HG03175 (cell line): ENCODE data around the gene CYP11A1.

Source experiments
- ATAC-seq: cut with Tn5 transposase; IDR thresholded peaks from one replicate; pipeline ENCODE4 v1.9.1; 2021; ENCODE audit warnings: mild to moderate bottlenecking, moderate library complexity; ENCODE audit not compliant: unreplicated experiment

CYP11A1 gene

DNA sequence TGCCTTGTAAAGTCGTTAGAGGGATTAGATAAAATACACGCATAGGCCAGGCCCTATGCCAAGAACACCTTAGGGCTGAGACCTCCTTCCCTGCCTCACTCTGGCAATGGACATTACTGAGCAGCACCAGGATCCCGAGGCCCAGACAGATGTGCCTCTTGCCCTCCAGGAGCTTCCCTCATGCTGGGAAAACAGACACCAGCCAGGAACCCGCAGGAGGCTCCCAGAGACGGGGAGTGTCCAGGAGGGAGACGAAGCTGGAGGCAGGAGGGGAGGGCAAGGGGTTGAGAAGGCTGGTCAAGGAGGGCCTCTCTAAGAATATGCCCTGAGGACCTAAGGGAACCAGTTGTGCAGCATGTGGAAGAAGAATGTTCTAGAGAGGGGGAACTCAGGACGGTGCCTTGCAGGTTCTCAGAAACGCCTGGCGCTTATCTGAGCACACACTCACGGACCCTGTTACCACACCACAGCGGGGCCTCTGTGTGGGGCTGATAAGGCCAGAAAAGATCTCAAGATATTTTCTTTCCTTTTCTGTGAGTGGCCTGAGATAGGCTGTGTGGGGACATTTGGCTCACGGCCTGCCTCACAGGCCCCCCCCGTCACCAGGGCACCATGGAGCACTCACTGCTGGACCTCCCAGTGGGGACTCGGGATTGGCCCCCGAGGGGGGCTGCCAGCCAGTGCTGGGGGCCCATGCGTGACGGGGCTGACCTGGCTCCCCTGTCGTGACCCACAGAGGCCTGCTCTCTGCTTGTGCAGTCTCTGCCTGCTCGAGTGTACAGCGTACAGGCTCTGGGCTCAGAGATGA lies 22.0 kb upstream of the CYP11A1 start:
- ATAC-seq = no peak

DNA sequence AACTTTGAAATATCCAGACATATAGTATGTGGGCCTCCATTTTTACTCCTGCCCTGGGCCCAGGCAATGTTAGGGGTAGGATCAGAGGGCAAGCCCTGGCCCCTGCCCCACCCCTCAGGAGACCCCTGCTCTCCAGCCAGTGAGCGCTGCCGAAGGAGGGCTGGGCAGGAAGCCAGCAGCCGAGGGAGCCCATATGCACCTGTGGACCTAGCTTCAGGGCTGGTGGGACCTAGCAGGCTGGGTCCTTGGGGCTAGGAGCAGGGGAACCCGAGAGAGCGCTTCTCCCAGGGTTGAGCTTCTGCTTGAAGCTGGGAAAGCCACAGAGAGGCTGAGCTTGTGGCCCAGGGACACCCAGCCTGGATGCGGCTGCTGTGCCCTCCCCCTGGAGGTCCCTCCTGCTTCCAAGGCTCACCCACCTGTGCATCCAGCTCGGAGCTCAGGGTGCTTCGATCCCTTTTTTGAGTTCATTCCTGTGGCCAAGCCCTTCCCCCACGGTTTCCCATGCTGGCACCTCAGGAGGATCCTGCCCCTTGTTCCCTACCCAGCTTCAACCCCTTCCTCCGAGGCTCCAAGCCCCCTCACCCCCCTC lies 21.0 kb upstream of the CYP11A1 start:
- ATAC-seq = no peak

DNA sequence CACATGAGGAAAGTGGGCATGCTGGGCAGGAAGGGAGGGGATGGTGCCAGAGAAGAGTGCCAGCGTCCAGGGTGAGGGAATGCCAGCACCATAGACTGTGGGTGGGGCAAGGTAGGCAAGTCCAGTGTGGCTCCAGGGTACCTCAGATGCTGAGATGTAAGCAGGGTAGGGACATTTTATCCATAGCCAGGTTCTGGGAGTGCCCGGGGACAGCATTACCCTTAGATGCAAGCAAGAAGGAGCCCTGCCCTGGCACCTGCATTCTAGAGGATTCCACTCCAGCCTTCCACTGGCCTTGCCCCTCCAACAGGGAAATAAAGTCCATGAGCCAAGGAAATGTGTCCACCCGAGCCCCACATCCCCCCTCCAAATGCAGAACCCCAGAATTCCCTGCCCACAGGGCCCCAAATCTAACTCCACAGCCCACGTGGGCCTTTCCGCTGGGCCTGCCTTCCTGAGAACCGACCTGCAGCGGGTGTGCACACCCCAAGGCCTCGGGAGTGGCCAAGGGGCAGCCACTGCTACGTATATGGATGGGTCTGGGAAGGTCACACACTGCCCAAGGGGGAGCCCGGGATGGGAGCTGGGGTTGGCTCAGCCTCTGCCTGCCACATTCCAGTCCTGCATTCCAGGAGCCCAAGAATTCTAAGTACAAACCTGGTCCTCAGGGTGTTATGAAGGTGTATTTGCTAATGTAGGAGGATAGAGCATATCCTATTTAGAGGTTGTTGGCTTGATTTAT lies 20.3 kb upstream of the CYP11A1 start:
- ATAC-seq = no peak

DNA sequence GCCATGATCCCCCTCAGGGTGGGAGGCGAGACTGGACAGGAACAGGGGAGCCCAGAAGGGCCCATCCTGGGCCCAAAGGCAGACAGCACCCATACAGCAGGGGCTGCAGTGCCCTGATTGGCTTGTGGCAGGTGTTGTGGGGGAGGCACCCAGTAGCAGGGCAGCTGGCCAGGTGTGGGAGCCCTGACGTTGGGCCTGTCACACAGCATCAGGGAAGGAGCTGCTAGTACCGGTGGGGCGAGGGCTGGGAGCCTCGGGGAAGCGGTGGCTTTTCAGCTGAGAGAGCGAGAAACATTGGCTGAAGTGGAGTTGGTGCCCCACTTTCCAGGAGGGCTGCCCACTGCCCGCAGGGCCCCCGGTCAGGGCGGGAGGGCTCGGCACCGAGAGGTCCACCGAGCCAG lies 19.7 kb upstream of the CYP11A1 start:
- ATAC-seq = no peak

DNA sequence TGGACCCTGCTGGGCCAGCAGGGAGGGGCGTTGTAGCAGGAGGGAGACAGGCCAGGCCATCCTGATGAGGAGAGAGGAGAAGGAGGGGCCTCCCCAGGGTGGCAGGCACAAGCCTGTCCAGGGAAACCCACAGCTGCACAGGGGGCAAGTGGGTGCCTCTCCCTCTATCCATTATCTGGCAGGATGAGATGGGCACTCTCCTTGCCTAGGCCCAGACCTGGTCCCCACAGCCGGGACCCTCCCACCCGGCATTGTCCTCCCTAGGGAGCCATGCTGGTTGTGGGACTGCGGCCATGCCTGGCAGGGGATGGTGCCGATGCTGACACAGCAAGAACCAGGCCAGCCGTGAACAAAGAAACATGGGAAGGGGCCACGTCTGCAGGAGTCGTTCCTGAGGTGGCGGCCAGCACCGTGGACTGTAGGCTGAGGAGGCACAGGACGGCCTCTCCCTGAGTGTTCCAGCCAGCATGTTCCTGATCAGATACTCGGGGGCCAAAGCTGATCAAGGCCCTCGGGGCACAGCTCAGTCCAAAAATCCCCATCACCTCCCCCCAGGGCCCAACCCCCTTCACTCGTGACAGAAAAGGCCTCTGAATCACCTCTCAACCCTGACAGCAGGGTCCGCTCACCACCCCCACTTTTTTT lies 19.2 kb upstream of the CYP11A1 start:
- no peak for ATAC-seq

DNA sequence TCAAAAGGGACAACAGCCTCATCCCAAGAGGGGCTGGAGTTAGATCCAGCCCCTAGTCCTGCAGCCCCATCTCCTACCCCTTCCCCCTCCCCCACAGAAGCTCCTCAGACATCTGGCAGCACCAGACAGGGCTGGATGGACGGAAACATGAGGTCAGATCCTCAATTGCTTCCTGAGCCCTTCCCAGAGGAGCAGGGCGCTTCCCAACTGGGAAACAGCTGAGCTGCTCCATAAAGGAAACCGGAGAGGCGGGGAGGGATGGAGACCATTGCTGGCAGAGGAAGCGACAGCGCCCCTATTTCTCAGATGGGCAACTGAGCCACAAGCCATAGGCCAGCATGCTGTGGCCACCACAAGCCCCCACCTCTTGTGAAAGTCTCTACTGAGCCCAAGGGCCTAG lies 18.3 kb upstream of the CYP11A1 start:
- ATAC-seq = no peak

DNA sequence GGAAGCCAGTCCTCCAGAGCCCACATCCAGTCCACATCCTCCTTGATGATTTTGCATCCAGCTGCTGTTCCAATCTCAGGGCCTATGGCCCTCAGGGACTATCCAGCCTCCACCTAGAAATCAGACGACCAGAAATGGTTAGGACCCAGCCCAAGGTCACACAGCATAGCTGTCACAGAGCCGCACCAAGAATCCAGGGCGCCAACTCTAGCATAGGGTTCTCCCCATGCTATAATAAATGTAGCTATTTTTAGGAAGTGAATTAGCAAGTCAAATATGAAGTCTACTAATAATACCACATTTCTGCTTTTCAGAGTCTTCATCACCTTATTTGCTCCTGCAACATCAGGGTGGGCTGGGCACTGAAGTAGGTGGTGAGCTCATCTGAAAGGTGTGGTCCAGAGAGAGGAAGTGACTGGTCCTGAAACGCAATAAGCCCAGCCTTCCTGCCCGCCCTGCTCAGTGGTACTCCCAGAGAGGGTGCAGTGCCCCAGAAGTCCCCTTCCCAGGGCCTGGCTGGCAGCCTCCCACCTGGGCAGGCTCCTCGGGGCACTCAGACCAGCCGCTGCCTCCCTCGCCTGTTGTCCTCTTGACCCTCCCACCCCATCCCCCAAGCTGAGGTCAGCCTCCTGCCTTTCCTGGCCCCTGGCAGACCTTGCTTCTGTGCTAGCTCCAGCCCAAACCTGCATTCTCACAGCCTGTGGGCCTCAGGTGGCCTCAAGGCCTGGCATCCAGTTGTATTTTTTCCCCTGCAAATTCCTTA lies 17.6 kb upstream of the CYP11A1 start:
- peak; percentile 63 for ATAC-seq

DNA sequence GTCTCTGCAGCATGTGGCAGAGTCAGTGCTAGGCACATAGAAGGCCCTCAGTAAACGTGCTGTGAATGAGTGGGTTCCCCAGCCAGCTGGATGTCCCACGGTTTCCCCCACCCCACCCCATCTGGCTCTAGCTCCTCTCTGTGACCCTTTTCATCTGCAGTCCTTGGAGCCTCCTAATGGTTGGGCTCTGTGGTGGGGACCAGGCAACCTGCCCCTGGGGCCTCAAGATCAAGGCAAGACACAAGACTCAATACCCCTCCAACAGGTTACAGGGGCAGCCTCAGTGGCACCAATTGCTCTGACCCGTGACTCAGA lies 17.1 kb upstream of the CYP11A1 start:
- no peak for ATAC-seq

DNA sequence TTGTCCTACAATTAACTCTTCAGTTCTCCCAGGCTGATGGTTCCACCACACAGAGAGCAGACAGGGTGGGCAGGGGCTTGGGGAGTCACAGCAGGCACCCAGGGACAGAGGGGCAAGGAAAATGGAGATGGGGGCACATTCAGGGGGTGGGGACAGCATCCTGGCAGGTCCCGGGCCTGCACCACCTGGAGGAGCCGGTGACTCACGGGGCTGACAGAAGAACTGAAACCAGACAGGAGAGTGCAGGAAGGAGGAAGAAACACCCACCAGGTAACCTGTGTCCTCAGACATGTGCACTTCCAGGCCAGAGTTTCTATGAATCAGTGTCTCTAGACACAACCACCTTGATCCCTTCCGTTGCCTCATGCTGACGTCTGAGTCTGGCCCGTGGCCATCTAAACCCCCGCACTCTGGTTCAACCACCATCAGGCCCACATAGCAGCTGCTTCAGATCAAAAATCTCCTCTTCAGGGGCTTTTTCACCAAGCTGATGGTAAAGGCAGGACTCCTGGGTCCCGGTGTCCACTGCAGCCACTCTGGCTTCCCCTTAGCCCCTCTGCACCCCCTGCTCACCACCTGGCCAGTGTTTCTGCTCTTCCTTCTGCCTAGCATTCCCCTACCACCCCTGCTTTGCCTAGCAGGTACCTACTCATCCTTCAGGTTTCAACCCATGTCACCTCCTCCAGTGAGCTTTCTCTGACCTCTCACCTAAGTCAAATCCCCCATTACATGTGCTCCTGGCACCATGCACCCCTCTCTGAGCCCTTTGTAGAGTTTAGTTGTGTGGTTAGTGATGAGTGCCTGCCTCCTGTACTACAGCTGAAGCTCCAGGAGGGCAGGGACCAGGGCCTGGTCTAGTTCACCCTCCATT lies 16.5 kb upstream of the CYP11A1 start:
- ATAC-seq = peak; percentile 56

DNA sequence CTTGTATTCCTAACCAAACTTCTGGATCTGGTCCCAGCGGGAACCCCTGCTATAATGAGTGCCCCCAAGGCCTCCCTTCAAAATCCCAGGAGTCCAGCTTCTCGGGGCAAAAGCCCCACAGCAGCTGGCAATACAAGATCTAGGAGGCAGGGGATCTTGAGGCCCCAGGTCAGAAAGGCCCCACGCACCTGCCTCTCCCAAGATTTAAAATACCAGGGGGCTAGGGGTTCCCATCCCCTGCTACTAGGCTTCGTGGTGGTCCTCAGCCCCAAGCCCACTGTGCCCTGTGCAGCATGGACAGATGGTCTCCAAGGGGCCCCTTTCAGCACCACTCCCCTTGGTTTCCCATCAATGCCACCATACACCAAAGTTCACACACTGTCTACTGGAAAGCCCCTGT lies 15.8 kb upstream of the CYP11A1 start:
- peak; percentile 3 for ATAC-seq

DNA sequence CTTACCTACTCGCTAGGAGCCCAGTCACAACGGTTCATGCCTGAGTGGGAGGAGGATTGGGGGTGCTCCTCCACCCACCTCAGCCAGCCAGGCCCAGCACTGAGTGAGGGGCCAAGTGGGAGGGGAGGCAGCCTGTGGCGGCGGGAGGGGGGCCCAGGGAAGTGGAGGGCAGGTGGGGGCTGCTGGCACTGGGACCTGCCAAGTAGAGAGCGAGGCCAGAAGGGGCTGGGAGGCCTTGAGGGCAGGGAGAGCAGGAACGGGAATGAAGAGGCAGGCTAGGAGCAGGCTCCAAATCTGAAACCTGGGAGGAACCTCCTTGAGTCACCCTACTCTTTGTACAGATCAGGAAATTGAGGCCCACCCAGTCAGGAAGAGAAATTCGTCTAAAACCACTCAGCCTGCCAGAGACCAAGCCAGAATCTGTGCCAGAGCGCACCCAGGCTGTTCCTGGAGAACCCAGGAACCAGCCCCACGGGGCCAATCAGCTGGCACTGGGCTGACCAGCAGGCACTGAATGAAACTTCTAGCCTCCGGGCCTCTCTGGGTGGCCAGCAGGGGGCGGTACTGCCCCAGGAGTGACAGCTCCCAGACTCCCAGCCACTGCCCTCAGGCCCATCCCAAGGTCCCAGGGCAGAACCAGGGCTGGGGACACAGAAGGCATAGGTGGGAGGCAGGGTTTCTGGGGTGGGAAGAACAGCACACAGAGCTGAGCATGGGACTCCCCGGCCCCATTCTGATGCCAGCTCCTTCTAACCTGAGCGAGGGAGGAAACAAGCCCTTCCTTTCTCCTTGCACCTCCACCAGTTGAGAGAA lies 14.8 kb upstream of the CYP11A1 start:
- ATAC-seq = no peak

DNA sequence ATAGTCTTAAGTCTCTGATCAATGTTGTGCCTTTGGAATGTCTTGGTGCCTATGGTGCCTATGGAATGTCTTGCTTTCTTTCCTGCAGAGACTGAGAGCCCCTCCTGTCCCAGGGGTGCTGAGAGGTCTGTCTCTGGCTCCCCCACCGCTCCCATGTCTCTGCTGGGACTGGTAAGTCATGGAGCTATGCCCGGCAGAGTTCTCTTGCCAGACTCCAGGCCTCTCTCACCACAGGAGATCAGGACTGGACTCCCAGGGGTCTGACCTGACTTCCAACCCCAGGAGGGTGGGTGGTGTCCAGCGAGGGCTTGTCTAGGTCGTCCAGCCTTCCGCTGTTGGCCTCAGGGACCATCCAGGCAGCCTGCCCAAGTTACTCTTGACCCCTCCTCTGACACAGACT lies 14.0 kb upstream of the CYP11A1 start:
- ATAC-seq = no peak

DNA sequence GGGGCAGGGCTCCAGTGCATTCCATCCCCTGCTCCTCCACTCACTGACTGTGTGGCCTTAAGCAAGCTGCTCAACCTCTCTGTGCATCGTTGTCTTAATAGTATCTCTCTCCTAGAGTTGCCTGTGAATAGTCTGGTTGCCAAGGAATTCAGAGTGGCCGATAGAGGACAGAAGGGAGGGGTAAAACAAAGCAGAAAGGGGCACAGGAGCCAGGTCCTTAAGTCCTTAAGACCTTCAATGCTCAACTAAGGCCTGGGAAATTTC lies 13.7 kb upstream of the CYP11A1 start:
- ATAC-seq = no peak

DNA sequence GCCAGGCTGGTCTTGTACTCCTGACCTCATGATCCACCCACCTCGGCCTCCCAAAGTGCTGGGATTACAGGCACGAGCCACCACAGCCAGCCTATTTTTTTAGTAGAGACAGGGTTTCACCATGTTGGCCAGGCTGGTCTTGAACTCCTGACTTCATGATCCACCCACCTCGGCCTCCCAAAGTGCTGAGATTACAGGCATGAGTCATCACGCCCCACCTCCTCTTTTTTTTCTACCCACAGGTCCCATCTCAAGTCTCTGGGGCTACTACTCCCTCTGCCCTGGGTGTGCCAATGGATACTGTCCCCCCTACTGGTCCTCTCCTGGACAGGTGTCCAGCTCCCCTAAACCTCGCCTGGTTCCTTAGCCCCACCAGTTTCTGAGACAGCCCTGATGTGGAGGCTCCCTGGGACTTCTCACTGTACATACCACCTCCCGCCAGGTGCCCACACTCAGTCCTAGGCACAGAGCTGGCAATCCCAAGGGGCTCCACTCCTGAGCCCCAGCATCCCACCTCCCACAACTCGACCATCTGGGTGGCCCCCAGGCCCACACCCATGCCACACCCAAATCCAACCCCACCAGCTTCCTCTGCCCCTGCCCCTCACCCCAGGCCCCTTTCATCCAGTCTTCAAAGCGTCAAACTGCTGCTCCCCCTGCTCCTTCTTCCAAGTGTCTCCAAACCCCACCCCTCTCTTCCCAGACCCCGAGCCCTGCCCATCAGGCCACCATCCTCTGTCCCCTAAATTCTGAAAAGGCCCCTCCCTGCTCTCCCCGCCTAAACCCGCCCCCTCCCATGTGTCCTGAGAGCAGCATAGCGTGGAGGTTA lies 13.1 kb upstream of the CYP11A1 start:
- ATAC-seq = no peak

DNA sequence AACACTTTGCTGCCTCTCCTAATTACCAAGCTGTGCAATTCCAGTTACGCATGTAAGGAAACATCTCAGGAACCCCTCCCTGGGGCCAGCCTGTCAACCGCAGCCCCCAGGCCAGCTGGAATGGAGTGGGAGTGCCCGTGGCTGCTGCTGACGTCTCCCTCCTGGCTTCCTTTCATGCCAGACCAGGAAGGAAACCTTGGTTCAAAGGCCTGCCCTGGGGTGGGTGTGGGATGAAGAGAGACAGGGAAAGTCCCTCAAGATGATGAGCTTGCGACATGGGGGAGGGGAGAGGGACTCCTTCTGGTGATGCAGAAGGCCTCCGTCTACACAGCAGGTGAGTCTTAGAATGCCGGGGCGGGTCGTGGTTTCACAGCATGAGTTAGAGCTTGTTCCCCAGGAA lies 11.4 kb upstream of the CYP11A1 start:
- no peak for ATAC-seq

DNA sequence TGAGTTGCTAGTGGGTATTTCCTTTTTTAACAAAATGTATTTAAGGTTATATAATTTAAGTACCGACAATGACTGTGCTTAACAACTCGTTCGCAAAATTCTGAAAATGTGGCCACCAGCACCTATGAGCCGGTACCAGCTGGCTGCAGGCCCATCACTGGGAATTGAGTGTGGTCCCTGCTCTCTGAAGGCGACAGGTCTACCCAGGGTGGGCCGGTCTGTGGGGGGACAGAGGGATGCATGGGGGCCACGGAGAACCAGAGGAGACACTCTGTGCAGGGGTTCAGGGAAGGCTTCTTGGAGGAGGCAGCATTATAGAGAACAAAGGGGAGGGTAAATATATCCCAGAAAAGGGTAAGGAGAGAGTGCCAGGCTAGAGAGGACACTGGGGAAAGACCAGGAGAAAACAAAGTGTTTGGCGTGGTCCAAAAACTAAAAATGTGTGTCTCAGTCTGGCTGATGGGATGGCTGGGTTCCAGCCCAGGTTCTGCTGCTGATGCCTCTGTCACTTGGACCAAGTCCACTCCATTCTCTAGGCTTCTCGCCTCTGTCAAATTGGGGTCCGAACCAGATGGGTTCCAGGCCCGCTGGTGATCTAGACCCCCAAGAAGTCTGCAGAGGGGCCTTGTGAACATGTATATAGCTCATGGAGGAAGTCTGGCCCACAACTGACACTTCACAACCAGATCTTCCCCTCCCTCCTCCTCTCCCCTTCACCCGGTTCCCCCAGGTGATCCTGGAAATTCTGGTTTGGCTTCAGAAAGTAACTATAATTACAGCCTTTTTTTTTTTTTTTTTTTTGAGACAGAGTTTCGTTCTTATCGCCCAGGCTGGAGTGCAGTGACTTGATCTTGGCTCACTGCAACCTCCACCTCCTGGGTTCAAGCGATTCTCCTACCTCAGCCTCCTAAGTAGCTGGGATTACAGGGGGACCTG lies 10.7 kb upstream of the CYP11A1 start:
- no peak for ATAC-seq

DNA sequence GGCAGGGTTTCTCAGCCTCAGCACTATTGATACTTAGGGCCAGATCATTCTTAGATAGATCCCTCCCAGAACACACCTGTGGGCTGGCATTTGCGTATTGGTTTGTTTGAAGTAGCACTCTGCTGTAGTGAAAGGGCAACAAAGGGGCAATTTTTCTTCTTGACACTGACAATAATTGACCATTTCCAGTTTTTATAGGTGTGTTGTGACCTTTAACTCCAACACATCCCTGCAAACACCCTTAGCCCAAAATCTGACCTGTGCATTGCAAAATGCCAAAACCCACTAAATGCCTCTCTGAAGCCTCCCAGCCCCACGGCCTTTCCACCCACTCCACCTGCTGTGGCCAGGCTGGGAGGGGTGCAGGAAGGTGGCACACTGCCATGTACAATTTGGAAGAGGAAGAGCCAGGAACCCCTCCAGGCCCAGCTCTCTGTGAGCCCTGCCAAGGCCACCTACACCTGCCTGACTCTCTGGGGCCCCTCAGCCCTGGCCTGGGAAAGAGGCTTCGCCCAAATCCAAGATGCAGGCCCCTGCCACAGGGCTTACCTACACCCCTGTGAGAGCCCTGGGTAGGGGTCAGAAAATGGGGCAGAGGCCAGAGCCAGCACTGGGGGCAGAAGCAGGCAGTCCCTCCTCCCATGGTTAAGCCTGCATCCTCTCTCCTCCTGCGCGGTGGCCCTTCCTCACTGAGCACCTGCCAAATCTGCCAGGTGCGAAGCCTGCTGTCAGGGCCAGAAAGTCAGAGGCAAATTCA lies 9.6 kb upstream of the CYP11A1 start:
- ATAC-seq = no peak
